Colonic mucosa (tissue), 4 donors: ENCODE results near the gene BANF2. TPM values are rescaled to one million over a fixed set of nuclear protein-coding genes. Genes with fewer than 3 reads are reported as not detected.

Experiments
- DNase-seq: peaks from one replicate; pipeline ENCODE4 v3.0.0-alpha.2; 2020
- H3K27ac ChIP-seq: fragments of 200-600 bp; one replicate; pipeline ENCODE4 v1.8.0; 2021
- H3K27me3 ChIP-seq: fragments of 200-600 bp; one replicate; pipeline ENCODE4 v1.8.0; 2021
- H3K36me3 ChIP-seq: fragments of 200-600 bp; one replicate; pipeline ENCODE4 v1.8.0; 2021
- H3K4me1 ChIP-seq: fragments of 200-600 bp; one replicate; pipeline ENCODE4 v1.8.0; 2021; ENCODE audit warnings: mild to moderate bottlenecking
- H3K4me3 ChIP-seq: fragments of 200-600 bp; one replicate; pipeline ENCODE4 v1.8.0; 2021
- H3K9ac ChIP-seq, 2 donors: one replicate each; pipeline ENCODE4 v1.7.0; 2013; ENCODE audit warnings: control low read depth in 2 of 2, low read depth in 2 of 2, low read length in 2 of 2
- H3K9me3 ChIP-seq: fragments of 200-600 bp; one replicate; pipeline ENCODE4 v1.8.0; 2021
- CTCF ChIP-seq: fragments of 200-600 bp; IDR thresholded peaks from one replicate; pipeline ENCODE4 v1.8.0; 2022; ENCODE audit warnings: antibody characterized with exemption, mild to moderate bottlenecking
- intact Hi-C: fragments of 100-400 bp; cut with DNase I; formaldehyde crosslinking; loops from one replicate; pipeline ENCODE4 v1.14.1; 2022
- total RNA-seq, 2 donors: library from RNA; stranded (reverse); fragmentation: NEBNext Ultra II Directional in 1 of 2; extraction: Animal tissue kit (Norgen Biotek cat#: 25700) in 1 of 2; gene quantifications; one replicate each; pipeline ENCODE4 v1.2.1, GENCODE V29; 2021
- donor health status: healthy.
- donor health status: DM: no; HTN: no; CAD: no.
- donor health status: DM: no; HTN: no; CAD: no.

Gene BANF2
- total RNA-seq, 2 donors from 2014 or later, result not detected

- intact Hi-C loops, result no loop called here
- no peak overlapping the region for H3K9ac ChIP-seq
These were observed 30.3 kb downstream of the BANF2 start for GRCh38 chr20:17730071-17730470.

DNA sequence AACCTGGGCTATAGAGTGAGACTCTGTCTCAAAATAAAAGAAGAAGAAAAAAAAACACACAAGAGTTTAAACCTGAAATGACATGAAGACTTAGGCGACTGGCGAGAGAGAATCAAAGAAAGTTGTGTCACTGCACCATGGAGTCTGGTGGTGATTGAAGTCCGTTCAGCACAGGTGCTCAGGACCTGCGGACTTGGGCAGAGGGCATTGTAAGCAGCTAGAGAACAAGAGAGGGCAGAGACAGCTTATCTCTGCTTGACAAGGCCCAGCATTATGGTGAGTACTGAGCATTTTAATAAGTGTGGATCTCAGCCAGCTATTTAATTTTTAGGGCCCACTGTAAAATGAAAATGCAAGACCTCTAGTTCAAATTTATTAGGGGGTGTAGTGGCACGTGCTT lies 31.5 kb downstream of the BANF2 start:
- intact Hi-C loops, result no loop called here
- H3K36me3 ChIP-seq, result no peaks in the 10 kb centered on the region
- no peak for TF ChIP-seq CTCF
- no peak overlapping the region for H3K9ac ChIP-seq
- H3K27me3 ChIP-seq, result no peaks in the 10 kb centered on the region
- no peak overlapping the region for H3K27ac ChIP-seq
- H3K4me1 ChIP-seq, result no peaks in the 10 kb centered on the region
- DNase-seq, result no peak
- H3K4me3 ChIP-seq, result no peak overlapping the region
- no peaks in the 10 kb centered on the region for H3K9me3 ChIP-seq

More at GRCh38 chr20:17730071-17730470, 30.3 kb downstream of the BANF2 start:
- DNase-seq, result no peak
- Histone ChIP-seq H3K36me3 (no peaks in the 10 kb centered on the region), H3K4me3 (no peak overlapping the region), H3K9me3 (no peaks in the 10 kb centered on the region), H3K27ac (no peak overlapping the region), H3K4me1 (no peaks in the 10 kb centered on the region), H3K27me3 (no peaks in the 10 kb centered on the region)
- TF ChIP-seq CTCF, result no peak

- H3K9ac ChIP-seq, result no peak overlapping the region
These were observed 33.2 kb downstream of the BANF2 start for GRCh38 chr20:17732907-17733521.

DNA sequence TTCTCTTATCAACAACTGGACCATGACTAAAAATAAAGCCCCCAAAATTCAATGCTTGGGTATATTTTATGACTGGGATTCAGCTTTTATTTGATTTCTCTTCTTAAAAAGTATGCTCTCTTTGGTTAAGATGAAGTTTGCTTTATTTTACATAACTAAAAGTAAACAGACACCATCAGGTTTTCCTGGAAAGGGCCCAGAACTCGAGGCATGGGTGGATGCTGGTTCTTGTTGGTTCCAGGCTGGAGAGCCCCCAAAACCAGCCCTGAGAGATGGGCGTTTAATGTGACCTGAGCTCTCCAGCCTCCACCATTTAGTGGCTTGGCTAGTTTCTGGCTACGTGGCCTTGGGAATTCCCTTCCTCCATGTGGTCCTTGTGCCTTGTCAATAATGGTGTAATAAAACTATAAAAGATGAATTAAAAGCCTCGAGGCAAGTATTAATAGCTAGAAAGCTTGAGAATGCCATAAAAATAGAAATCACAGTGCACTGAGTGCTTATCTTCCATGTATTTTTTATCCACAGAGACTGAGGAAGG lies 34.1 kb downstream of the BANF2 start:
- H3K4me3 ChIP-seq, result no peak overlapping the region
- H3K9ac ChIP-seq, result no peak overlapping the region
- intact Hi-C loops, result no loop called here
- TF ChIP-seq CTCF, result no peak
- H3K9me3 ChIP-seq, result no peaks in the 10 kb centered on the region
- H3K27me3 ChIP-seq, result no peaks in the 10 kb centered on the region
- H3K4me1 ChIP-seq, result no peaks in the 10 kb centered on the region
- no peaks in the 10 kb centered on the region for H3K36me3 ChIP-seq
- DNase-seq, result peak; percentile 38
- H3K27ac ChIP-seq, result no peak overlapping the region

More at GRCh38 chr20:17732907-17733521, 33.2 kb downstream of the BANF2 start:
- no peak for TF ChIP-seq CTCF
- Histone ChIP-seq H3K27me3 (no peaks in the 10 kb centered on the region), H3K36me3 (no peaks in the 10 kb centered on the region), H3K27ac (no peak overlapping the region), H3K9me3 (no peaks in the 10 kb centered on the region), H3K4me3 (no peak overlapping the region), H3K4me1 (no peaks in the 10 kb centered on the region)
- no peak for DNase-seq
- intact Hi-C loops, result no loop called here

GRCh38 chr20:17734374-17734773 lies 34.6 kb downstream of the BANF2 start:
- no peak for DNase-seq
- Histone ChIP-seq H3K36me3 (no peaks in the 10 kb centered on the region), H3K9me3 (no peaks in the 10 kb centered on the region), H3K27me3 (no peaks in the 10 kb centered on the region), H3K4me1 (no peaks in the 10 kb centered on the region), H3K27ac (no peak overlapping the region), H3K4me3 (no peak overlapping the region), H3K9ac (no peak overlapping the region)
- intact Hi-C loops, result no loop called here
- TF ChIP-seq CTCF, result no peak
